Upper lobe of right lung (tissue), 1 donor: ENCODE results near the gene HNRNPA0. TPM values are rescaled to one million over a fixed set of nuclear protein-coding genes. Genes with fewer than 3 reads are reported as not detected.

Experiments used
- ATAC-seq: fragments of 200-7000 bp; cut with Tn5 transposase; one replicate; pipeline ENCODE4 v1.9.1; 2020; ENCODE audit warnings: mild to moderate bottlenecking, moderate library complexity
- DNase-seq: peaks from one replicate; pipeline ENCODE4 v3.0.0-alpha.2; 2020
- H3K27ac ChIP-seq: fragments of 200-600 bp; one replicate; pipeline ENCODE4 v1.8.0; 2022
- H3K27me3 ChIP-seq: fragments of 200-600 bp; one replicate; pipeline ENCODE4 v1.8.0; 2022; ENCODE audit warnings: mild to moderate bottlenecking
- H3K36me3 ChIP-seq: fragments of 200-600 bp; one replicate; pipeline ENCODE4 v1.8.0; 2022
- H3K4me1 ChIP-seq: fragments of 200-600 bp; one replicate; pipeline ENCODE4 v1.8.0; 2022
- H3K4me3 ChIP-seq: fragments of 200-600 bp; one replicate; pipeline ENCODE4 v1.8.0; 2022; ENCODE audit warnings: mild to moderate bottlenecking
- H3K9me3 ChIP-seq: fragments of 200-600 bp; one replicate; pipeline ENCODE4 v1.8.0; 2022
- CTCF ChIP-seq: fragments of 200-600 bp; IDR thresholded peaks from one replicate; pipeline ENCODE4 v1.8.0; 2022; ENCODE audit warnings: antibody characterized with exemption
- intact Hi-C: fragments of 100-400 bp; cut with DNase I; formaldehyde crosslinking; loops from one replicate; pipeline ENCODE4 v1.11.0; 2022
- total RNA-seq: library from RNA; stranded (reverse); fragmentation: NEBNext Ultra II Directional; extraction: Animal tissue kit (Norgen Biotek cat#: 25700); gene quantifications from one replicate; pipeline ENCODE4 v1.2.1, GENCODE V29; 2021
- donor health status: DM: no; HTN: yes; CAD: no; lungs with severe emphysema.

Gene HNRNPA0
- total RNA-seq, 1 donor from 2014 or later, result 22.8 TPM

- Histone ChIP-seq H3K4me3 (no peak overlapping the region), H3K27me3 (no peaks in the 10 kb centered on the region), H3K4me1 (peaks cover 8% of the 10 kb centered on the region), H3K9me3 (no peaks in the 10 kb centered on the region), H3K36me3 (no peaks in the 10 kb centered on the region), H3K27ac (no peak overlapping the region)
- no peak for DNase-seq
- ATAC-seq, result no peak
- TF ChIP-seq CTCF, result no peak
- intact Hi-C loops, result no loop called here
Measured at GRCh38 chr5:137731176-137731575, 23.0 kb downstream of the HNRNPA0 start.

GRCh38 chr5:137730336-137730735 lies 23.8 kb downstream of the HNRNPA0 start:
- no peak overlapping the region for H3K4me3 ChIP-seq
- intact Hi-C loops, result no loop called here
- no peak for TF ChIP-seq CTCF
- peaks cover under 1% of the 10 kb centered on the region for H3K4me1 ChIP-seq
- H3K9me3 ChIP-seq, result no peaks in the 10 kb centered on the region
- ATAC-seq (no peak), DNase-seq (no peak)
- no peak overlapping the region for H3K27ac ChIP-seq
- no peaks in the 10 kb centered on the region for H3K27me3 ChIP-seq
- H3K36me3 ChIP-seq, result no peaks in the 10 kb centered on the region

- no peaks in the 10 kb centered on the region for H3K4me1 ChIP-seq
- DNase-seq, result no peak
- no peaks in the 10 kb centered on the region for H3K27me3 ChIP-seq
- no peaks in the 10 kb centered on the region for H3K36me3 ChIP-seq
- no peak overlapping the region for H3K27ac ChIP-seq
- intact Hi-C loops, result no loop called here
- TF ChIP-seq CTCF, result no peak
- no peak overlapping the region for H3K4me3 ChIP-seq
- H3K9me3 ChIP-seq, result no peaks in the 10 kb centered on the region
- ATAC-seq, result no peak
Measured at GRCh38 chr5:137728048-137728447, 26.1 kb downstream of the HNRNPA0 start.

GRCh38 chr5:137727623-137728022 lies 26.5 kb downstream of the HNRNPA0 start:
- H3K36me3 ChIP-seq, result no peaks in the 10 kb centered on the region
- H3K4me3 ChIP-seq, result no peak overlapping the region
- DNase-seq (no peak), ATAC-seq (no peak)
- no peak overlapping the region for H3K27ac ChIP-seq
- intact Hi-C loops, result no loop called here
- no peaks in the 10 kb centered on the region for H3K4me1 ChIP-seq
- TF ChIP-seq CTCF, result no peak
- H3K27me3 ChIP-seq, result no peaks in the 10 kb centered on the region
- no peaks in the 10 kb centered on the region for H3K9me3 ChIP-seq

- Histone ChIP-seq H3K27ac (no peak overlapping the region), H3K36me3 (no peaks in the 10 kb centered on the region), H3K4me1 (no peaks in the 10 kb centered on the region), H3K4me3 (no peak overlapping the region), H3K9me3 (no peaks in the 10 kb centered on the region), H3K27me3 (no peaks in the 10 kb centered on the region)
- DNase-seq (no peak), ATAC-seq (no peak)
- intact Hi-C loops, result no loop called here
- no peak for TF ChIP-seq CTCF
Measured at GRCh38 chr5:137724251-137724650, 29.9 kb downstream of the HNRNPA0 start.

GRCh38 chr5:137718611-137719010 lies 35.6 kb downstream of the HNRNPA0 start:
- intact Hi-C loops, result no loop called here
- no peaks in the 10 kb centered on the region for H3K27me3 ChIP-seq
- H3K36me3 ChIP-seq, result no peaks in the 10 kb centered on the region
- no peak overlapping the region for H3K27ac ChIP-seq
- TF ChIP-seq CTCF, result no peak
- H3K4me3 ChIP-seq, result no peak overlapping the region
- ATAC-seq (no peak), DNase-seq (no peak)
- no peaks in the 10 kb centered on the region for H3K9me3 ChIP-seq
- H3K4me1 ChIP-seq, result no peaks in the 10 kb centered on the region
